ENCODE data around the gene LDLRAD4. TPM values are rescaled to one million over a fixed set of nuclear protein-coding genes. Genes with fewer than 3 reads are reported as not detected.

Gene LDLRAD4
- total and polyA plus RNA-seq, 2 experiments from 2014 or later: 0.73 to 1.9 TPM

- Histone ChIP-seq H3K27me3 (ENCODE audit: insufficient read depth) (no peaks in the 10 kb centered on the region), H4K20me1 (replicated peaks; ENCODE audit: insufficient read depth) (no peaks in the 10 kb centered on the region), H3K4me2 (no peak overlapping the region), H2AFZ (no peak overlapping the region), H3F3A (replicated peaks; ENCODE audit: low read depth) (no peaks in the 10 kb centered on the region), H3K36me3 (ENCODE audit: insufficient read depth) (peaks cover 9% of the 10 kb centered on the region; the same call in 1 of the 2 replicates), H3K4me3 (no peak overlapping the region), H3K27ac (ENCODE audit: low read depth) (no peak overlapping the region), H3K9me2 (ENCODE audit: insufficient read depth) (no peaks in the 10 kb centered on the region), H3K4me1 (ENCODE audit: insufficient read depth) (no peaks in the 10 kb centered on the region), H3K79me2 (replicated peaks; ENCODE audit: insufficient read depth) (no peaks in the 10 kb centered on the region)
- TF ChIP-seq POLR2AphosphoS5 (IDR thresholded peaks at IDR 0.05; ENCODE audit: low read depth): no peak
- no peak for TF ChIP-seq CREB1 (CRISPR knock-in tag; IDR thresholded peaks at IDR 0.05; ENCODE audit: low read depth)
- no peak for TF ChIP-seq ZNF331 (CRISPR knock-in tag; IDR thresholded peaks at IDR 0.05; ENCODE audit: low read depth)
- DNase-seq (ENCODE audit: low spot score) (no peak), ATAC-seq (no peak)
- Mint-ChIP-seq H3K4me1 (no peaks in the 10 kb centered on the region), H3K27me3 (ENCODE audit: insufficient read depth, low read depth, poor library complexity) (no peaks in the 10 kb centered on the region), H3K36me3 (ENCODE audit: low read depth) (peaks cover 19% of the 10 kb centered on the region; the same call in 2 of the 3 replicates), H3K27ac (no peak overlapping the region), H3K4me3 (no peak overlapping the region), H3K9me3 (peaks cover 23% of the 10 kb centered on the region)
Measured at GRCh38 chr18:13312515-13312914, 94.0 kb downstream of the LDLRAD4 start.

- H3K4me3 ChIP-seq: no peak overlapping the region
- Mint-ChIP-seq H3K9me3 (peaks cover 23% of the 10 kb centered on the region), H3K27me3 (ENCODE audit: insufficient read depth, low read depth, poor library complexity) (no peaks in the 10 kb centered on the region), H3K36me3 (ENCODE audit: low read depth) (peaks cover 19% of the 10 kb centered on the region; the same call in 2 of the 3 replicates), H3K4me3 (no peak overlapping the region), H3K4me1 (no peaks in the 10 kb centered on the region), H3K27ac (no peak overlapping the region)
- no peaks in the 10 kb centered on the region for H3K9me2 ChIP-seq (ENCODE audit: insufficient read depth)
- no peak overlapping the region for H3K27ac ChIP-seq (ENCODE audit: low read depth)
- no peaks in the 10 kb centered on the region for H4K20me1 ChIP-seq (replicated peaks; ENCODE audit: insufficient read depth)
- H3K27me3 ChIP-seq (ENCODE audit: insufficient read depth): no peaks in the 10 kb centered on the region
- ATAC-seq (no peak), DNase-seq (ENCODE audit: low spot score) (no peak)
- no peaks in the 10 kb centered on the region for H3K4me1 ChIP-seq (ENCODE audit: insufficient read depth)
- H2AFZ ChIP-seq: no peak overlapping the region
- TF ChIP-seq POLR2AphosphoS5 (IDR thresholded peaks at IDR 0.05; ENCODE audit: low read depth) (no peak), EZH2 (IDR thresholded peaks at IDR 0.05; ENCODE audit: low read depth, unreplicated experiment) (no peak), STAT1 (IDR thresholded peaks at IDR 0.05; ENCODE audit: unreplicated experiment) (no peak)
- peaks cover 9% of the 10 kb centered on the region; the same call in 1 of the 2 replicates for H3K36me3 ChIP-seq (ENCODE audit: insufficient read depth)
- H3F3A ChIP-seq (replicated peaks; ENCODE audit: low read depth): no peaks in the 10 kb centered on the region
- H3K4me2 ChIP-seq: no peak overlapping the region
- H3K79me2 ChIP-seq (replicated peaks; ENCODE audit: insufficient read depth): no peaks in the 10 kb centered on the region
Measured at GRCh38 chr18:13313006-13313686, 94.6 kb downstream of the LDLRAD4 start.

- Mint-ChIP-seq H3K4me3 (no peak overlapping the region), H3K9me3 (peaks cover 23% of the 10 kb centered on the region), H3K36me3 (ENCODE audit: low read depth) (peaks cover 19% of the 10 kb centered on the region; the same call in 2 of the 3 replicates), H3K27ac (no peak overlapping the region), H3K4me1 (no peaks in the 10 kb centered on the region), H3K27me3 (ENCODE audit: insufficient read depth, low read depth, poor library complexity) (peaks cover 3% of the 10 kb centered on the region)
- no peak for DNase-seq (ENCODE audit: low spot score)
- no peaks in the 10 kb centered on the region for H3K9me2 ChIP-seq (ENCODE audit: insufficient read depth)
- no peaks in the 10 kb centered on the region for H3F3A ChIP-seq (replicated peaks; ENCODE audit: low read depth)
- H2AFZ ChIP-seq: no peak overlapping the region
- H3K79me2 ChIP-seq (replicated peaks; ENCODE audit: insufficient read depth): no peaks in the 10 kb centered on the region
- no peaks in the 10 kb centered on the region for H3K27me3 ChIP-seq (ENCODE audit: insufficient read depth)
- H3K36me3 ChIP-seq (ENCODE audit: insufficient read depth): peaks cover 9% of the 10 kb centered on the region; the same call in 1 of the 2 replicates
- no peak for ATAC-seq
- no peak overlapping the region for H3K27ac ChIP-seq (ENCODE audit: low read depth)
- H3K4me1 ChIP-seq (ENCODE audit: insufficient read depth): no peaks in the 10 kb centered on the region
- no peak overlapping the region for H3K4me3 ChIP-seq
- no peaks in the 10 kb centered on the region for H4K20me1 ChIP-seq (replicated peaks; ENCODE audit: insufficient read depth)
- no peak overlapping the region for H3K4me2 ChIP-seq
- TF ChIP-seq JUNB (IDR thresholded peaks at IDR 0.05; ENCODE audit: unreplicated experiment) (no peak), EZH2phosphoT487 (IDR thresholded peaks at IDR 0.05; ENCODE audit: unreplicated experiment) (no peak), STAT1 (IDR thresholded peaks at IDR 0.05; ENCODE audit: unreplicated experiment) (no peak), REST (IDR thresholded peaks at IDR 0.05; ENCODE audit: unreplicated experiment) (no peak), ZNF331 (CRISPR knock-in tag; IDR thresholded peaks at IDR 0.05; ENCODE audit: low read depth) (no peak), ZNF114 (CRISPR knock-in tag; IDR thresholded peaks at IDR 0.05) (no peak), POLR2AphosphoS5 (IDR thresholded peaks at IDR 0.05; ENCODE audit: low read depth) (no peak)
Measured at GRCh38 chr18:13315000-13315399, 96.4 kb downstream of the LDLRAD4 start.

Data from GM23338 (cell line).